OCI-LY1 (cell line): ENCODE data around the gene CMPK1.

Experiments
- EZH2 ChIP-seq: fragments of 200-600 bp; sonication (generic), shearing (Covaris generic); IDR thresholded peaks from 2 replicates; pipeline ENCODE4 v1.8.0; 2017; ENCODE audit warnings: borderline replicate concordance, mixed run types, mild to moderate bottlenecking, antibody characterized with exemption, low read length, moderate library complexity, mixed read lengths
- TF ChIP-seq, protein P1 (sequence below): fragments of 200-600 bp; sonication (generic), shearing (Covaris generic); IDR thresholded peaks from 2 replicates; pipeline ENCODE4 v1.5.1; 2017; ENCODE audit warnings: mild to moderate bottlenecking, antibody characterized with exemption, low read length, moderate library complexity, mixed read lengths

DNA sequence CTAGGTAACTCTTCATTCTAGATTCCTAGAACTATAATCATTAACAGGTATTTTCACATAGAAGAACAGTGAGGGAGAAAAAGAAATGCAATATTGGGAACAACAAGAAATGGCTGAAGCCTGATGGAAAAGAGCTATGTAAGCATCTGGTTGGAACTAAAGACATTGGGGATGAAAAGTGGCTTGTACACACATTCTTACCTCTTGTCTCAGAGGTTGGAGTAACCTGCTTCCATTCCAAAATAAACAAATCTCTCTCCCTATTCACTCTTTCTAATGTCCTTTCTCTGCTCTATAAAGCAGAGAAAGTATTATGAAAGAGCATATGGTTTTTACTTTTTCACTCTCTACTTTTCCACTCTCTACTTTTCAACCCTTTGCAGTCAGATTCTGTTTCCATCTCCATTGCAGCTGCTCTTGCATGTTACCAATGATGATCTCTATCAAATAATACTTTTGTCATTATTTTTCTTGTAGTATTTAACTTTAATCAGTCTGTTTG, 37.5 kb downstream of the CMPK1 start:
- TF ChIP-seq, protein P1, sequence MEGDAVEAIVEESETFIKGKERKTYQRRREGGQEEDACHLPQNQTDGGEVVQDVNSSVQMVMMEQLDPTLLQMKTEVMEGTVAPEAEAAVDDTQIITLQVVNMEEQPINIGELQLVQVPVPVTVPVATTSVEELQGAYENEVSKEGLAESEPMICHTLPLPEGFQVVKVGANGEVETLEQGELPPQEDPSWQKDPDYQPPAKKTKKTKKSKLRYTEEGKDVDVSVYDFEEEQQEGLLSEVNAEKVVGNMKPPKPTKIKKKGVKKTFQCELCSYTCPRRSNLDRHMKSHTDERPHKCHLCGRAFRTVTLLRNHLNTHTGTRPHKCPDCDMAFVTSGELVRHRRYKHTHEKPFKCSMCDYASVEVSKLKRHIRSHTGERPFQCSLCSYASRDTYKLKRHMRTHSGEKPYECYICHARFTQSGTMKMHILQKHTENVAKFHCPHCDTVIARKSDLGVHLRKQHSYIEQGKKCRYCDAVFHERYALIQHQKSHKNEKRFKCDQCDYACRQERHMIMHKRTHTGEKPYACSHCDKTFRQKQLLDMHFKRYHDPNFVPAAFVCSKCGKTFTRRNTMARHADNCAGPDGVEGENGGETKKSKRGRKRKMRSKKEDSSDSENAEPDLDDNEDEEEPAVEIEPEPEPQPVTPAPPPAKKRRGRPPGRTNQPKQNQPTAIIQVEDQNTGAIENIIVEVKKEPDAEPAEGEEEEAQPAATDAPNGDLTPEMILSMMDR: no peak
- no peak for TF ChIP-seq EZH2
